Fibroblast of skin of scalp (primary cell): ENCODE measurements around the gene CCDC27.
A peak's percentile ranks its signal among the peaks of the same experiment; 100 is the strongest.
"Not testable (repeated sequence)": the region's sequence is repeated elsewhere in the genome, so short reads cannot be mapped to it uniquely, and the experiment has no call there.

Source experiments
- DNase-seq: peaks from one replicate; pipeline ENCODE4 v3.0.0-alpha.2; 2013

The CCDC27 gene

DNA sequence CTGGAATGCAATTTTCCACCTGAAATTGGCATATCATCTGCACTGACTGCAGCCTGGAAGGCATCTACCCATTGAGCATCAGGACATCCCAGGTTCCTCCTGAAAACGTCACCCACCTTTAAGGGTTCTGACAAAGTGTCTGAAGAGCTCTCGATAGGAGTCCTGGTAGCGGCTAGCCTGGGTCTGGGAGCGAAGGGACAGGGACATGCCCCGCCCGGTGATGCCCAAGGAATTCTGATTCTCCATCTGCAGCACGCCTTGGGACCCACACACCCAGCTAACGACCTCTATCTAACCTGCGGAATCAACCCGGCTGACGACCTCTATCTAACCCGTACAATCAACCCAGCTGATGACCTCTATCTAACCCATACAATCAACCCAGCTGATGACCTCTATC is 13.3 kb upstream of the CCDC27 start:
- DNase-seq, result no peak

- no peak for DNase-seq
These were observed 12.2 kb upstream of the CCDC27 start for GRCh38 chr1:3740042-3740441.

DNA sequence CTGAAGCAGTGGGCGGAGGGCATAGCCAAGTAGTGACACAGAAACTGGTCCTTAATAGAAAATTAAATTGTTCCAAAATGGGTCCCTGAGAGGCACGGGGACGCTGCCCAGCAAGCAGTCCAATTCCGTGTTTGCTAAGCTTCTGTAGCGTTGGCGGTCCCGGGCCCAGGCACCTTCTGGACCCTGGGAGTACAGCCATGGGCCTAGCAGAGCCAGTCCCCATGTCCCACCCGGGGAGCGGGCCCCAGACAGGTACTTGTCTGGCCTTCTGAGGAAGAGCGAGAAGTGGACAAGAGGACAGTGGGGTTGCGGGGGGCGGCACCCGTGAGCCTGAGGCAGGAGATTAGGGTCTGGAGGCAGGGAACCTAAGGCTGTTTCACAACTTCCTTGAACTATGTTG is 11.5 kb upstream of the CCDC27 start:
- DNase-seq, result no peak

DNA sequence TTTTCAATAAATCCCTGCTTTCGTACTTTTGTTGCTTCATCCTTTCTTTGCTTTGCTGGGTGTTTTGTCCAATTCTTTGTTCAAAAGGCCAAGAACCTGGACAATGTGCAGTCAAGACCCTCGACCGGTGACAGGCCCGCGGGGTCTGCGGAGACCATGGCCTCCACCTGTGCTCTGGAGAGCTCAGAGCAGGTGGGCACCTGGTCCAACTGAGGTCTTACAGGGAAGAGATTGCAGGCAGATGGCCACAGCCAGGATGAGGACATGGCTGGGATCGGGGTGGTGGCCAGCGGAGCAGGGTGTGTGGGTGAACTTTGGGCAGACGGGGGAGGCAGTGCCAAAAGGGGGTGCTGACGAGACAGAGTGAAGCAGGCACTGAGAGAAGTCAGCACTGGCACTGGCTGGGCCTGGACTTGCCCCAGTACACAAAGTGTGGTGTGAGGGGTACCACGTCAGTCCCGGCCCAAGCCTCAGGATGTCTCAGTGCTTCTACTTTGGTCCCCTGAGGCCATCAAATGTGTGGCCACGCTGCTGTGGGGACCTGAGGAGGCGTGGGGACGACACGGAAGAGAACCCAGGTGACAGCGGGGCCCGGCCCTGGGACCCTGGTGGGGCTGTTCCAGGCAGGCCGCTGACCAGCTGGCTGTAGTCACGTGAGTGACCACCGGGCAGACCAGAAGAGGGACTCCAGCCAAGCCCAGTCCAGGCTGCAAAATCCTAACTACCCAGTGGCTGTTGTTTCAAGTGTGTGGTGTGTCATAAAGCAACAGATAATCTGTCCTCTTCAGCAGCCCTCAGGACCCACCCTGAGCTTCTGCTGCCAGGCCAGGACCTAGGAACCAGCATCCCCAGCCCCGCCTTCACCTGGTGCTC is 10.4 kb upstream of the CCDC27 start:
- DNase-seq, result no peak

DNA sequence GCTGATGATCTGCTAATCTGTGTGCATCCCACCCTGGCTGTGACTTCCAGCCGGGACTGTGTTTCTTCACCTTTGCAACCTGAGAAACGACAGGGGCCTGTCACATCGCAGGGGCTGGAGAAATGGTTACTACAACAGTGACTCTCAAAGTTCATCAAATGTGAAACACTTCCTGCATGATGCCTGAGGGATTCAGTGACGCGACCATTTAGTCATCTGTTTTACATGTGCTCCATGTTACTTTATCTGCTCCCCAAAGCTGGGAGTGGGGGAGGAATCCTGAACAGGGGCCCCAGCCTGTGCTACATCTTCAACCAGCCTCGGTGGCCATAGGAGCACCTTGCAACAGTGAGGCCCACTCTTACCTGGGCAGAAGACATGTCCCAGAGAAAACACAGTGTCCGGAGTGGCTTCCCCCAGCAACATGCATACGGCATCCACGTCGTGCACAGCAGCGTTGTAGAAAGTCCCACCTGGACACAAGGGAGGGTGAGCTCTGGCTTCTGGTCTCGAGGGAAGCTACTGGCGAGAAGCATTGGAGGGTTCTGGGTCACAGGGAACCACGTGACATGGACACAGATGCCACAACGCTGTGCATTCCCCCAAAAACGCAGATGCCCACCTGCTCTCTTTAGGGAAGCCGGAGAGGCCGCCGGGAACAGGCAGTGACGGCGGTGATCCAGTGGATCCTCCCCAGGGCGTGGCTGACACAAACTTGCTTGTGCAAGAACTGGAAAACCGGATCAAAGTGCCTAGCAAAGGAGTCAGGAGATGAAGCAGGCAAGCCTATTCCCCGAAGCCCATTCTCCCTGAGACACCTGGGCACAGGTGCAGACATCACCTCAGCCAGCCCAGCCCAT is 9.6 kb upstream of the CCDC27 start:
- DNase-seq, result no peak

DNA sequence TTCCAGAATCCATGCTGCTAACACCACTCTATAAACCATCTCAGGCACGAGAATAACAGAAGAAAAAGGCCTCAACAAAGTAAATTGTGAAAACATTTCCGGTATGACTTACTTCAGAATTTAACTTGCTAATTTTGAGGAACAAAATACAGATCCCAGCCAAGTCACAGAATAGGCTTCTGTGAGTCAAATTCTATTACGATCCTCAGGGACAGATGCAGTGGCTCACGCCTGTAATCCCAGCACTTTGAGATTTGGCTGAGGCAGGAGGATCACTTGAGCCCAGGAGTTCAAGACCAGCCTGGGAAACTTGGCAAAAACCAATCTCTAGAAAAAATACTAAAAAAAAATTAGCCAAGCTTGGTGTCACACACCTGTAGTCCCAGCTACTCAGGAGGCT is 8.8 kb upstream of the CCDC27 start:
- peak; percentile 6 for DNase-seq

DNA sequence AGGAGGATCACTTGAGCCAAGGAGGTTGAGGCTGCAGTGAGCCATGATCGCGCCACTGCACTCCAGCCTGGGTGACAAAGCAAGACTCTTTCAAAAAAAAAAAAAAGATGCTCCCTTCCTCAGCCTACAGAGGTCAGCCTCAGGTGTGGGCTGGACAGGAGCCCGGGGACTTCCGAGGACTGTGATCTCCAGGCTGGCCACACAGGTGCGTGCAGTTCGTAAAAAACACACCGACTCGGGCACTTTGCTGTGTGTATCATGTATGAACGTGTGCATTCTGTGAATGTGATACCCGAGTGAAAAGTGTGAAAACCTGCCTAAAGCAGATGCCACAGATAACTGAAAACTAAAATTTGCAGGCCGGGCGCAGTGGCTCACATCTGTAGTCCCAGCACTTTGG is 8.4 kb upstream of the CCDC27 start:
- DNase-seq, result no peak

DNA sequence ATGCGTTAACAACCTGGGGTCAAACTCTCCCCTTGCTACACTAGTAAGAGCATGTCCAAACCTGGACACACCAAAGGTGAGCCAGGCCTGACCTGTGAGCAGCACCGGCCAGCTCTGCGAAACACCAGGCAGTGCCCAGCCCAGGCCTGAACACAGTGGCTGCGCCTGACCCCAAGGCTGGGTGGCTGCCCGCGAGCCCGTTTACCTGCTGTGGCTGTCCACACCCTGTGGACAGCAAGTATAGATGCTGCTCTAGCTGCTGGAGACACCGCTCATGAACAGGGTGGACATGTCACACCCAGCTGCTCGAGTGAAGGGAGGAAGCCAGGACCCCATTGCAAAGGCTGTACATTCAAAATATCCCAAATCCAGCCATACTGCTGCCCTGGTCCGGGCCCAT is 7.6 kb upstream of the CCDC27 start:
- DNase-seq, result no peak

- DNase-seq, result no peak
These were observed 7.2 kb upstream of the CCDC27 start for GRCh38 chr1:3745071-3745470.

GRCh38 chr1:3745590-3746381 is 6.5 kb upstream of the CCDC27 start:
- no peak for DNase-seq

DNA sequence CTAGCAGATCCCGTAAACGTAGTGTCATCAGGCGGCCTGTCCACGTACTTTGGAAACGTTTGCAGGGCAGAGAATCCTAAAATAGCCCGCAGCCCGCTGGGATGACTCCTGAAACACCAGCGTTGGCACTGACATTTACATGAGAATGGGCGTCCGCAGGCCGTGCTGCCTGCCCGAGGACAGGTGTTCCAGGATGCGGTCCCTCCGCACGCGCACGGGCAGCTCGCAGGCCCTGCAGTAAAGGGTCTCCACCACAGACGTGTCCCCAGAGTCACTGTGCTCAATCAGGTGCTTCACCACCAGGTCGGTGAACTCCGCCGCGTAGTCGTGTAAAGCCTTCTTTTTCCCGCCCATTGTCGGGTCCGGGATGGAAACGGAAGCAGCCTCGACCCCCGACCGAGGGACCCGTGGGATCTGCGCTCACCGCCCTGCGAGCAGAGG is 5.8 kb upstream of the CCDC27 start:
- DNase-seq, result no peak

GRCh38 chr1:3746830-3747521 is 5.3 kb upstream of the CCDC27 start:
- DNase-seq, result peak; percentile 78

- DNase-seq, result no peak
These were observed 4.8 kb upstream of the CCDC27 start for GRCh38 chr1:3747522-3747848.

- DNase-seq, result no peak
These were observed 4.3 kb upstream of the CCDC27 start for GRCh38 chr1:3747903-3748302.

DNA sequence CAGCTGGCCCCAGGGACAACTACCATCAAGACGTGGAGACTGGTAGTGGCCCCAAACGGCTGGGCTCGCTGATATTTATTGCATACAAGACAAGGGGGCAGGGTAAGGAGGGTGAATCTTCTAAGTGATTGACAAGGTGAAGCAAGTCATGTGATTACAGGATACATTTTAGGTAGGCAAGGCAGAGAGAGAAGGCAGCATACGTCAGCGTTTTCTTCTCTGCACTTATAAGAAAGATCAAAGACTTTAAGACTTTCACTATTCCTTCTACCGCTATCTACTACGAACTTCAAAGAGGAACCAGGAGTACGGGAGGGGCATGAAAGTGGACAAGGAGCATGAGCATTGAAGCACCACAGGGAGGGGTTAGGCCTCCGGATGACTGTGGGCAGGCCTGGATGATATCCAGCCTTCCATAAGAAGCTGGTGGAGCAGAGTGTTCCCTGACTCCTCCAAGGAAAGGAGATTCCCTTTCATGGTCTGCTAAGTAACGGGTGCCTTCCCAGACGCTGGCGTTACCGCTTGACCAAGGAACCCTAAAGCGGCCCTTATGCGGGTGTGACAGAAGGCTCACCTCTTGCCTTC is 3.8 kb upstream of the CCDC27 start:
- DNase-seq, result not testable (repeated sequence)

- DNase-seq, result no peak
These were observed 2.7 kb upstream of the CCDC27 start for GRCh38 chr1:3749512-3749911.

DNA sequence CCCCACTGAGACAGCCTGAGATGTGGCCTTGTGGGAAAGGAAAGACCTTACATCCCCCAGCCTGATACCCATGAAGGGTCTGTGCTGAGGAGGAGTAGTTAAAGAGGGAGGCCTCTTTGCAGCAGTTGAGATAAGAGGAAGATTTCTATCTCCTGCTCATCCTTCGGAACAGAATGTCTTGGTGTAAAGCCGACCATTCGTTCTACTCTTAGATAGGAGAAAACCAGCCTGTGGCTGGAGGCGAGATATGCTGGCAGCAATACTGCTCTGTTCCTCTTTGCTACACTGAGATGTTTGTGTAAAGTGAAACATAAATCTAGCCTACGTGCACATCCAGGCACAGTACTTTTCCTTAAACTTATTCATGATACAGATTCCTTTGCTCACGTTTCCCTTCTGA is 1.5 kb upstream of the CCDC27 start:
- DNase-seq, result no peak

GRCh38 chr1:3753656-3754454 is 1.6 kb downstream of the CCDC27 start:
- DNase-seq, result no peak

- DNase-seq, result no peak
These were observed 4.1 kb downstream of the CCDC27 start for GRCh38 chr1:3756394-3756793.

- no peak for DNase-seq
These were observed 6.9 kb downstream of the CCDC27 start for GRCh38 chr1:3759164-3759563.

- no peak for DNase-seq
These were observed 7.5 kb downstream of the CCDC27 start for GRCh38 chr1:3759796-3760195.
